ENCODE data around the gene STARD9.

GRCh38 chr15:42736793-42737528, 161.6 kb downstream of the STARD9 start, which contains the start of gene CDAN1:
- TF ChIP-seq EZH2 (IDR thresholded peaks at IDR 0.05) (no peak), REST (IDR thresholded peaks at IDR 0.05; ENCODE audit: low read depth) (no peak)
